D721Med (cell line): Measurements from ENCODE around the gene DDX10.
"Not testable (repeated sequence)": the region's sequence is repeated elsewhere in the genome, so short reads cannot be mapped to it uniquely, and the experiment has no call there.

Source experiments
- DNase-seq: peaks from one replicate; pipeline ENCODE4 v3.0.0; 2011; ENCODE audit warnings: low spot score; ENCODE audit not compliant: insufficient read length
- FAIRE-seq: peaks from 2 replicates; lab custom pipeline; 2011; peaks lifted over from hg19 to GRCh38; lab: Jason Lieb, UNC
- TF ChIP-seq, protein P1 (sequence below): IDR thresholded peaks from 2 replicates; pipeline ENCODE4 v1.5.1; 2012; ENCODE audit warnings: mild to moderate bottlenecking, control low read depth; ENCODE audit not compliant: insufficient read depth; ENCODE audit errors: missing control alignments

The DDX10 gene

DNA sequence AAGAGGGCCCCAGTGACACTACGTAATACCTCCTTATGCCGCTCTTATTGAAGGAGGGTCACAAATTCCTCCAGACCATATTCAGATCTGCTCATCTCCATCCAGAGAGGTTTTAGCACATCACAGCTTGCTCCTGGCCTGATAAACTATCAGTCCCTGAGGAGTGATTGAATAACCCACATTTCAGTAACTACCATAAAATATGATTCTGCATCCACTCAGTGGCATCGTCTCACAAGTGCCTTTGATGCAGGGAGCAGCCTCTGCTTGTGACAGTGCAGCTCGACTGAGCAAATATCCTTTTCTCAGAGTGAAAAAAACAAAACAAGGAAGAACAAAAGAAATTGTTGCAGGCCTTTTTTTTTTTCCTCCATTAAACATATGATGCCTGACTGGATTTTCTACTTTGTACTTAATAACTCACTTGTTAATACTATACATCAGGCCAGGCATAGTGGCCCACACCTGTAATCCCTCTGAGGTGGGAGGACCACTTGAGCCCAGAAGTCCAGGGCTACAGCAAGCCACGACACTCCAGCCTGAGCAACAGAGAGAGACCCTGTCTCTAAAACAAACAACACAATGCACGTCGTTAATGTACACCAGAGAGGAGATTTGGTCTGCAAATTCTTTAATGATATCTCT lies 64.5 kb downstream of the DDX10 start:
- FAIRE-seq (no peak), DNase-seq (no peak)
- TF ChIP-seq, protein P1, sequence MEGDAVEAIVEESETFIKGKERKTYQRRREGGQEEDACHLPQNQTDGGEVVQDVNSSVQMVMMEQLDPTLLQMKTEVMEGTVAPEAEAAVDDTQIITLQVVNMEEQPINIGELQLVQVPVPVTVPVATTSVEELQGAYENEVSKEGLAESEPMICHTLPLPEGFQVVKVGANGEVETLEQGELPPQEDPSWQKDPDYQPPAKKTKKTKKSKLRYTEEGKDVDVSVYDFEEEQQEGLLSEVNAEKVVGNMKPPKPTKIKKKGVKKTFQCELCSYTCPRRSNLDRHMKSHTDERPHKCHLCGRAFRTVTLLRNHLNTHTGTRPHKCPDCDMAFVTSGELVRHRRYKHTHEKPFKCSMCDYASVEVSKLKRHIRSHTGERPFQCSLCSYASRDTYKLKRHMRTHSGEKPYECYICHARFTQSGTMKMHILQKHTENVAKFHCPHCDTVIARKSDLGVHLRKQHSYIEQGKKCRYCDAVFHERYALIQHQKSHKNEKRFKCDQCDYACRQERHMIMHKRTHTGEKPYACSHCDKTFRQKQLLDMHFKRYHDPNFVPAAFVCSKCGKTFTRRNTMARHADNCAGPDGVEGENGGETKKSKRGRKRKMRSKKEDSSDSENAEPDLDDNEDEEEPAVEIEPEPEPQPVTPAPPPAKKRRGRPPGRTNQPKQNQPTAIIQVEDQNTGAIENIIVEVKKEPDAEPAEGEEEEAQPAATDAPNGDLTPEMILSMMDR: no peak

DNA sequence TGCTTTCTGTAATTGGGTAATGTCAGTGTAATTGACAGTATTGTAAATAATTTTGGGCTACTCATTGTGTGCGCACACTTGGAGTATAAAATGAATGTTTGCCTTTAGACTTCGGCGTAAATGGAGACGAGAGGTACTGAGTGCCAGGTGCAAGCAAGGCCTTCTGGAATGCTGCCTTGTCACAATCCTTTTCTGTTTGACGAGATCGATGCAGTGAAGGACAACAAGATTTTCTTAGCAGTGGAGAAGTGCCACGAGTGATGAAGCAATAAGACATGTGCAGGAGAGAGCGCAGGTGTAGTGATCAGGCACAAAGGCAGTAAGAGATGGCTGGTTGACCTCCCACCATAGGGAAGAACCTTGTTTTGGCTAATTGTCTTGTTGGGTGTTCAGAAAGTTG lies 67.5 kb downstream of the DDX10 start:
- TF ChIP-seq, protein P1: no peak
- FAIRE-seq (no peak), DNase-seq (no peak)

DNA sequence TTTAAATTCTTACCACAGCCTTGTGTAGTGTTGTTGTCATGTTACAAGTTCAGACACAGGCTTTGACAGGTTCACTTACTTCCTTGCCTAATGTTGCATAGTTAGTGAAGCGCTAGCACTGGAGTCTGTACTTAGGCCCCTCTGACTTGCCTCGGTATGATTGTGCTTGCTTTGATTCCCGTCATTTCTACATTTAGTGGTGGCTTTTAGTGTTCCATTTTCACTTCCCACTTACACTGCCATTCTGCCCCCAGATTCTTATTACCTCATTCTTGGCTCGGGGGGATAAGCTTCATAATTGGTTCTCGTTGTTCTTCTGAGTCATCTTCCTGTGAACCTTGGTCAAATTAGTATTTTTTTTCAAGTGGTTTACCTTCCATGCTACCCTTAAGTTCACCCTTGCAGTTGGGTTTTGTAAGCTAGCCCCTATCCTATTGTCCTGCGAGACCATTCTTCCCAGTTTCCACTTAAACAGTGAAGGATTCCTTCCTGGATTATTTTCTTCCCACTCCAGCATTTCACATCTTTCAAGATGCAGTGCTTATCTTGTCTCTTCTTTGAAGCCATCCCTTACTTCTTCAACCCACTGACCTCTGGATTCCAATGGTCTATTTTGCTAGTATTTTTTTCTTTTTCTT lies 68.7 kb downstream of the DDX10 start:
- FAIRE-seq (no peak), DNase-seq (no peak)
- TF ChIP-seq, protein P1: no peak

DNA sequence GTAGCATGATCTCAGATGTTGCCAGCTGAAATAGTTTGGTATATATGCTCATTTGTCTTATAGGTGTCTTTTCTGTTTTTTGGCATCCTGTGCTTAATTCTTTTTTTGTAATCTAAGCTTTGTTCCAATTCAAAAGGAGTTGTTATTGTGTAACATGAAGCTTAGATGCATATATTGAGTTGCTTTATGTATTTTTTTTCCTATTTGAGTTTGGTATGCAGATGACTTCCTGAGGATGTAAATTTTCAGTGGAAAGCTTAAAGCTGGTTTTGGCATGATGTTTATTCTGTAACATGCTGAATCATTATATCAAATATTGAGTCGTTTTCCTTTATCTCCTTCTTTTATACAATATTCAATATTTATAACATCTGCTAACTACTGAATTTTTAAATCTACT lies 69.4 kb downstream of the DDX10 start:
- FAIRE-seq (no peak), DNase-seq (no peak)
- TF ChIP-seq, protein P1: no peak

DNA sequence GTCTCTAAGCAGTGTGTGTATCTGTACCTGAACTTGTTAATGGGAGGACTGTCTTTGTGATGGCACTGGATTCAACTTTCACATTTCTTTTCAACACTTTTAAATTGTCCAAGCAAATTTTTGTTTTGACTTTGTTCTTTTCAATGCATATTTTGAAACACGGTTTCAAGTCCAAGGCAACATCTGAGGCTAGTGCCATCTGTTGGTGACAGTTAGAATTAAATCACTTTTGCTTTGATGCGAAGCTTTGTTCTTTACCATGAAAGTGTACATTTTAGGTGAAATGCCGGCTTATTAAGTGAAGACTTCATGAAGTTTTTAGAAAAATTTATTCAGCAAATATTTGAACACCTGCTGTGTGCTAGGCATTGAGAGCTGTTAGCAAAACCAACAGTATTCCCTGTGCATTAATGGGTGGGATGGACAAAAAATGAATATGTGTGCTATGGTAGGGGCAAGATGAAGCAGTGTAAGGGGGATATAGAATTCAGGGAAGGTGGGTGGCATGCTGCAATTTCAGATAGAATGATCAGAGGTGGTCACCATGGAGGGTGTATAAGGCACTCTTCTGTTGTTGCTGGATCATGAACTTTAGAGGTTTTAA lies 70.2 kb downstream of the DDX10 start:
- FAIRE-seq (peak; percentile 77), DNase-seq (no peak)
- TF ChIP-seq, protein P1: peak; percentile 49

DNA sequence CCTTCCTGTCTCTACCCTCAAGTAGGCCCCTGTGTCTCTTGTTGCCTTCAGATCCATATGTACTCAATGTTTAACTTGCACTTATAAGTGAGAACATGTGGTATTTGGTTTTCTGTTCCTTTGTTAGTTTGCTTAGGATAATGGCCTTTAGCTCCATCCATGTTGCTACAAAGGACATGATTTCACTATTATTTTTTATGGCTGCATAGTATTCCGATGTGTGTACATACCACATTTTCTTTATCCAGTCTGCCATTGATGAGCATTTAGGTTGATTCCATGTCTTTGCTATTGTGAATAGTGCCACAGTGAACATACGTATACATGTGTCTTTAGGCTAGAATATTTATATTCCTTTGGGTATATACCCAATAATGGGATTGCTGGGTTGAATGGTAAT lies 75.3 kb downstream of the DDX10 start:
- FAIRE-seq, DNase-seq: not testable (repeated sequence)

DNA sequence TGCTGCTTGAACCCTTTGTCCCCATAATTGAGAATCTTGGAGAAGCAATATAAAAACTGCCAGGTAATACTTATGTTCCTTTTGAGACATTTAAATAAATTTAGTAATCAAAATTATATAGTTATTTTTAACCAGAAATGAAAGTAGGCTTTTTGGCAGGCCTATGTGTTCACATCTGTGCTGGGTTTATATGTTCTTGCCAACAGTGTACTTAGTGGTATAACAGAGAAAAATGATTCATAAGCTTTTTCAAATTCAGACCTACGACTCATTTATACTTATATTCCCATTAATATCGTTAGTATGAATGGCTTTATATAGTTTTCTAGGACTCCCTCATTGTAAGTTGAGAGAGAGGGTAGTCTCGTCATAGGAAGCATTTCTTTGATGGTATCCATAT lies 79.0 kb downstream of the DDX10 start:
- TF ChIP-seq, protein P1: no peak
- no peak for FAIRE-seq
- DNase-seq: no peak
